SK-N-DZ (cell line): ENCODE results near the gene CXCL3.

Experiments
- DNase-seq: peaks from one replicate; pipeline ENCODE4 v3.0.0-alpha.2; 2015; ENCODE audit warnings: low spot score
- small RNA-seq, 2 experiments: library from RNA; depleted of rRNA; stranded (forward); fragments of <200 nt; gene quantifications; one replicate each; pipeline ENCODE3, GENCODE V24; 2014

CXCL3 gene

DNA sequence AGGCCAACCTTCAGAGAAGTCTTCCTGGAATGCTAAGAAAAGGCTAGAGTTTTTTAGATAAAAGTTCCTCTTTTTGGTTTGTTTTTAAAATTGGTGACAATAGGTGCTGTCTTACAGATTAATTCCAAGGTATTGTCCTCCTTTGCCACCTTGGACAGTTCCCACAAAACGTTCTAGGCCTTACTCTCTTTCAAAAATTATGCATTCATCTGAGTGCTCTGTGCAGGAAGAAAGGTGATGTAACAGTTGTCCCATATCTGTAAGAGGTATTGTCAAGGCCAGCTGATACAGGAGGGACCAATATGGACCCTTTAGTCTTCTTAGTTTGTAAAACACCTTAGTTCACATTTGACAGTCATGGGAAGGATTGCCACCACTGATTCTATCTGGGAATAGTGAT lies 24.2 kb downstream of the CXCL3 start:
- no peak for DNase-seq

DNA sequence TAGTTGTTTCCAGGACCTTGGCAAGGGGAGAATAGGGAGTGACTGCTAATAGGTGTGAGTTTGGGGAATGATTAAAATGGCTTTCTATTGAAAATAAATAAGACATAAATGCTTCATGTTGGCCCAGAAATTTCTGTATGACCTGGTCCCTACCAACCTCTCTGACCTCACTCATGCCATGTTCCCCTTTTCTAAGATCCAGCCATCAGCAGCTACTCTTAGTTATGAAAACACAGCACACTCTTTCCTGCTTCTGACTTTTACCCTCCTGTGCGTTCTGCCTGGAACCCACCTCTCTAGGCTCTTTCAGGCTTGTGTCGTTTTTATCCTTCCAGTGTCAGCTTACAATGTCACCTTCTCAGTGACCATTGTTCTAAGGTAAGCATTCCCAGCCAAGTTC lies 25.2 kb downstream of the CXCL3 start:
- DNase-seq = no peak

DNA sequence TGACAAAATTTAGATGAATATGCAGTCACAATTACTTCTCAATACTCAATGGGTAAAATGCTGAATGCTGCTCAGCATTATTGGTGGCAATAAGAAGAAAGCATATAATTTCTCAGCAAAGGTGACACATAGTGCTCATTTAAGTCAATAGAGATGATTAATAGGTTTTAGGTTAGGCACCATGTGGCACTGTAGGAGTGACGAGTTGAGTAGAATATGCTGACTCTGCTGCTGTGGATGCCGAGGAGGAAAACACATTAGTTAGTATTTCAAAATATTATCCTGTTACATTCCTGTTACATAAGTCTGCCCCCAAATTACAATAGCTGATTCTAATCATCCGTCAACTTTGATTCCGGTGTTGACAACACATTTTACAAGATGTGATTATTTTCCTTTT lies 26.4 kb downstream of the CXCL3 start:
- DNase-seq = no peak

DNA sequence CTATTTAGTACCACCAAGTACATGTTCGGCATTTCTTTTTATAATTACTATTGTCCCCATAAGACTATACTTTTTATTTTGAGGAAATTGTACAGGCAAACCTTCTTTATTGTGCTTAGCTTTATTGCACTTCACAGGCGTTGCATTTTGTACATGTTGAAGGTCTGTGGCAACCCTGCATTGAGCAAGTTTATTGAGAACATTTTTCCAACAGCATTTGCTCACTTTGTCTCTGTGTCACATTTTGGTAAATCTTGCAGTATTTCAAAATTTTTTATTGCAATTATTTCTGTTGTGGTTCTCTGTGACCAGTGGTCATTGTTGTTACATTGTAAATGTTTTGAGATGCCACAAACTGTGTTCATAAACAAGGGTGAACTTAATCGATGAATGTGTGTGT lies 29.2 kb downstream of the CXCL3 start:
- DNase-seq = no peak

DNA sequence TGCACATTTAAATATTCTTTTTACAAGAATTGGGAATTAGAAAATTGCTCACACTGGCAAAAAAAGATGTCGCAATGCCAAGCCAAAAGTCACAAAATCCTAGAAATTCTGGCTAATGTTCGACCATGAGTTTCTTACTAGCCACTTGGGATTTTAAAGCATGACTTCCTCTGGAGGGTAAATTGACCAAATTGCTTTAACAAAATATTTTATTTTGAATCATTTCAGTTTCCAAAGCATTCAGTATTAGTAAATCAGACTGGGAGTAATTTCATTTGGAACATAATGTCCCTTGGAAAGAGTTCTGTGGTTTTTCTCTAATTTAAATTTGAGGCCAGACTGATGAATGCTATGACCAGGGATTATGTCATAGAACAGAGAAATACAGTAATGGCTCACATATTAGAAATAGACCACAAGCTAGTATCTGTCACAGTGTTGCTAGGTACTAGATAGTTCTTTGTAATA lies 32.4 kb downstream of the CXCL3 start:
- no peak for DNase-seq

DNA sequence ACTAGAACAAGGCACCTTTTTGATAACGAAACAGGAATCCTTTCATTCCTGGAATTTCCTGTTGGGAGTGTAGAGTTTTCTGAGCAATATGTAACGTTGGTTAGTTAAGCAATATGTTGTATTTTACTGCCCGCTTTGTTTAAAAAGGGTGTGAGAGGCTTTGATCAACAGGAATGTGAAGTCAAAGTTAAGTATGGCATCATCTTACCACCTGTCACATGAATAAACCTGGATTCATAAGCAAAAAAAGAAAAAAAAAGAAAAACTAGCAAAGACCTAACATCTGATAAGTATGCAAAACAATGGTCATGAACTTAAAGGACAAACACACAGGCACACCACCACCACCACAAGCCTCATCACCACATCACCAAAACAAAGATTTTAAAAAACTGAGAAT lies 33.0 kb downstream of the CXCL3 start:
- DNase-seq = no peak

DNA sequence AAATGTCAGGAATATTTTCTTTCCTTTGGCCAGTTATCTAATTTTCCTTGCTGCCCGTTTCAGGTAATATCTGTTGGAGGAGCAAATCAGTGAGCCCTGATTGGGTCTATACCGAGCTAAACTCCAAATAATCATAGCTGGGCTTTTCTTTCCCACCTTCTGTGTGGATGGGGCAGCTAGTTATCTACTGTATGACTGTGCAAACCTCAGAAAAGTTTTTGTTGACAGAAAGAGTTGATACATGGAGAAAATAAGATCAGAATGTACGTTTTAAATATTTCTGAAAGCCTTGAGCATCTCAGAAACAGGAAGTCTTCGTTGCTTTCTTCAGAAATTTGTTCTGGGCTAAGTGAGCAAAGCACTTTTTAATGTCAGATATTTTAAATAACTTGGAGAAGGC lies 33.8 kb downstream of the CXCL3 start:
- no peak for DNase-seq

DNA sequence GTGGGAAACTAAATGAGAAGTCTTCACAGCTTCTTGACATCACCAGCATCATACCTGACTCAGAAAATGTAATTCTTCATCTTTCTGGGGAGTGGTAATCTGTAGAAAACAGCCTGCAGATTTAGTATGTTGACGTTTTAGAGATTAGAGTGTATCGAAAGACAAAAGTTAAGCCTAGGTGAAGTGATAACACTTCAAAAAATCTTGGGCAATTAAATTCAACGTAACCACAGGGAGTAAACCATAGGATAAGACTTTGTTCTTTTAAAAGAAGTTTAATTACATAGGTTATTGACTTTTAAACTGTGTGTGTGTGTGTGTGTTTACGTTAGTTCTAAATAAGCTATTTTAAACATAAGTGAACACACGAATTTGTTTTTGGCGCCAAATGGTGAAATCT lies 38.2 kb downstream of the CXCL3 start:
- no peak for DNase-seq

DNA sequence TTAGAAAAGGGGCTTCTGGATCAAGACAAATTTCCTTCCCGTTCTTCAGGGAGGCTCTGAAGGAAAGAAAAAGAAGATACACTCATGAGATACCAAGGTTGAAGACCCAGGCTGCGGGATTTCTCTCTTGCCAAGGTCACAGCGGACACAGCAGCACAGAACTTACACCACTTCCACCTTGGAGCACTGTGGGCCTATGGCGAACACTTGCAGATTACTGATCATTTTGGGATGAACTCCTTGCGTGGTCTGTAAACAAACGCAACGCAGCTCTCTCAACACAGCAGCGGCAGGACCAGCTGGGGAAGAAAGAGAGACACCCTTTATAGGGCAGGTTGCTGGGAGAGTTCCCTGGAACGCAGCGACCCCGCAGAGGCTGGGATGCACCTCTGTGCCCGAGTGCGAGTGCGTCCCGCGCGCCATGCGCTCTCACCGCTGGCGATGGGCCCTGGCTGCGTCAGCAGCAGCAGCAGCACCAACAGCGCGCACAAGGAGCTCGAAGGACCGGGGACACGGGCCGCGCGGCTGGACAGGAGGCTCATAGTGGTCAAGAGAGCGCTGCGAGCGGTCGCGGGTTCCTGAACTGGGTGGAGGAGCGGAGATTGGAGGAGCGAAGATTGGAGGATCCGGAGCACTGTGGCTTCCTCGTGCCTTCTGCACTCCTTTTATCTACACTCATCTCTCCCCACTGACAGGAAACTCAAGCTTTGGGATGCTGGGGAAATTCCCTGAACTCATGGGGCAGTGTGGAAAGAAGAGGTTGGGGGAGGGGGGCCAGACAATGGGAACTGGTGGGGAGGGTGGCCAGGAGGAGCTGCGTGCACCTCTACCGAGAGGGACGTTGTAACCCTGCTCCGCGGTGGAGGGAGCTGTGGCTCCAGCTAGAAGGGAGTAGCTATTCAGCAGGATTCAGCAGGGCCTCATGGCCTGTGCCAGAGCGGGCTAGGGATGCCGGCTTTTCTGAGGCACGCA lies 40.2 kb downstream of the CXCL3 start, which contains the start of gene CXCL5:
Gene CXCL5, minus strand, starts transcription at position 638 of the 972 bp plus-strand sequence. Its CDS starts 96 bp downstream, at position 542.
- no peak for DNase-seq

DNA sequence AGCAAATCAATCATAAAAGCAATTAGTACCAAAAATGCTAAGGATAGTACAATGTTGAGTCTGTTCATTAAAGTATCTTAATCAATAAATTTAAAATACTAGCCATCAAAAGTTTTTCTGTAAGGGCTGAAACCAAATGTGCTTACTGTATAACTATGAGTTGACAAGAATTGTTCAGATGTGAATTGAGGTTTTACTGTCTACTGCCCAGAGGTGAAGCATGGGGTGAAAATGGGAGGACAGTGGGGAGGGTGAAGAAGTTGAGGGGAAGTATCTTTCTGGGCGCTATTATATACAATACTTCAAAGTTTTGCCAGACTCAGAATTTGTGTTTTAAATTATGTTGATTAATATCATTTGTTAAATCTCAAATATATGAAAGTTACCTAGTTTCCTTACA lies 46.4 kb downstream of the CXCL3 start:
- DNase-seq = no peak

DNA sequence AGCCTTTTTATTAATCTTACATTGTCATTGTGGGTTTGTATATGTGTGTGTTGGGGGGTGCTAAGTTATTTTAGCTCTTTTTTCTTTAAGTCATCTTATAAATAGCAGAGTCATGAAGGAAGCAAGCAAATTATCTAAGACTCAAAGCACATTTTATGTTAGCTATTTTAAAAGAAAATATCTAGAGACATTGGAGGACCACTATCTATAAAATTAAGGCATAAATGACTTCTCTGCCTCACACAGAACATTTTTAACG lies 46.8 kb downstream of the CXCL3 start:
- DNase-seq = no peak

DNA sequence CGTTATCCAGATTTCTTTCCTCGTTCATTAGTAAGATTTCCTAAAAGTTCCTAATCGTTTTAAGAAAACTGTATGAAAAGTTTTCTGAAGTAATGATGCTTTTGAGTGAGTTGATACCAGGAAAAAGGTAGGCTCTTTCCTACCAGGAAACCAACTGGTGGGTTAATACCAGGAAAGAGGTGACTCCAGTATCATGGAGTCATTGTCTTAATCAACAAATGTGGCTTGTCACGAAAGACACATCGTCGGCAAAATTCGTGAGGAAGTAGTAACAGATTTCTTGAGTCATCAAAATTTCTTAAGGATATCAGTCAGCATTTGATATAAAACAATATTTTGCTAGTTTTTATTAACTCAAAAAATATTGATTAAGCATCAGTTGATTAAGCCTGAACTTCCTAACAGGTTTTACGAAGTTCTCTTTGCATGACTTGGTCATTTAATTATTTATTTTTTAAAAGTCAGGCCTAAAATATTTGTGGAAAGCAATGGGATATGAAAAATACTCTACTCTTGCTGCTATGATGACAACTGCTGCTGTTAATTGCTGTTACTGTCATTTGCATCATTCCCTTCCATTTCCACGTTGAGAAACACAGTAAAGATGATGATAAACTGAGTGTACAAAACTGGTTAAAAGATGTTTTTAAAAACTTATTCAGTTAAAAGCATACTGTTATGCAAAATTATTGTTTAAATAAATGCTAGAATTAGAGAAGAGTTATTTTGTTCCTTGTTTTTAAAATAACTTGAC lies 47.3 kb downstream of the CXCL3 start:
- DNase-seq = no peak

DNA sequence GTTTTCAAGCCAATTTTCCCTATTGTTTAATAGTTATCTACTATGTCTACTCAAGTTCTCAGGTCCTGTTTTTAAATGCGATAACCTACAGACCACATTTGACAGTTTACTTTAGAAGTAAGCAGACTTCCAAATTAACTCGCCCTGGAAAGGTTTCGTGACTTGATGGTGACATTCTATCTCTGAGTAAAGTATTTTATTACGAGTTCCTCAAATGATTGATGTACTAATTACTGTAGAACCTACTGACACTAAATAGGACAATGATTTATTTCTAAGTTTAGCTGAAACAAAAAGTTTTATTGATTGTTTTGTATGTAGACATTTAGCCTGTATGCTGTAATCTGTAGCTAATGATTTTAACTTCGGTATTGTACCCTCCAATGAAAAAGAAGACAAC lies 48.6 kb downstream of the CXCL3 start:
- DNase-seq = no peak

DNA sequence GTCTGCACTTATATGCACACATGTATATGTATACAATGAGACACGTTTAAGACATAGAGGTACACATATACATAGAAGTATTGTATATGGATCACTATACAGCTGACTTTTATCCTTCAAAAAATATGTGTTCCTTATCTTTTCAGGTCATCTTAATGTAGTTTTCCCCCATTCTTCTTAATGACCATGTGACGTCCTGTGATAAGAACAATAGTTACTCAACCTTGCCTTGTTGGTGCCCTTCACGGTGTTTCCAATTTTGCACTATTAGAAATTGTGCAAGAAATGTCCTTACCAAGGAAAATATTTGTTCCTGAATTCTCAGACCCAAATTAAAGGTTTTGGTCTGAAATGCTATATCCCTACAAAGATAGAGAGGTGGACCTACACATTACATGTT lies 49.5 kb downstream of the CXCL3 start:
- DNase-seq = no peak

DNA sequence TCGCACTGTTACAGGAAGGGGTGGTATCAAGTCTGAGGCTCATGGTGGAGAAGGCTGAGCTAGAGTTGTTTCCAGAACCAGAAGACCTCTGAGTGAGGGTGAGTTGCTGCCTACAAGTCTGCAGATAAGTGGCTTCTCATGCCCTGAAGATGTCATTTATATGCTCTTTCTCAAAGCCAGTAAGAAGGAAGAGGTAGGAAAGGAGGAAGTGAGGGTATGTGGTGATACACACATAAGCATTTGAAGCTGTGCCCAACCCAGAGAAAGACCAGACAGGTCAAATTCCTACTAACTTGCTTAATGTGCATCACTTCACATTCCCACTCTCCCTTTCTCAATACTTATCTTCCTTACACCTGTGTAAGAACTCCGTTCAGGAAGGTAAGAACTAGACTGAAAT lies 50.4 kb downstream of the CXCL3 start, which contains the start of gene PPBP:
Gene PPBP, minus strand, starts transcription at position 130 of the 400 bp plus-strand sequence. Its CDS starts 87 bp downstream, at position 43.
- no peak for DNase-seq

Small RNAs within 50 kb of the gene (small RNA-seq; reads per million reads assigned to genes)
- 0 reads per million in 2 experiments for gene RN7SL218P
